Esophagus muscularis mucosa (tissue), 3 donors: Measurements from ENCODE around the gene HCN3.

Source experiments
- POLR2A ChIP-seq: fragments of 450-650 bp; IDR thresholded peaks from one replicate; pipeline ENCODE4 v1.6.1; 2017; ENCODE audit warnings: antibody characterized with exemption, moderate library complexity, mild to moderate bottlenecking, low read depth
- POLR2AphosphoS5 ChIP-seq, 2 donors: sonication (generic); formaldehyde crosslinking; IDR thresholded peaks; one replicate each; pipeline ENCODE4 v1.6.1; 2017; ENCODE audit warnings: antibody characterized with exemption in 2 of 2
- TF ChIP-seq, protein P1 (sequence below), 3 experiments: fragments of 200-600 bp in 2 of 3; fragments of 450-650 bp in 1 of 3; sonication (generic) in 2 of 3; IDR thresholded peaks; one replicate each; pipeline ENCODE4 v1.5.1; 2017 to 2019; ENCODE audit warnings: antibody characterized with exemption in 3 of 3, mild to moderate bottlenecking in 2 of 3, moderate library complexity in 1 of 3

DNA sequence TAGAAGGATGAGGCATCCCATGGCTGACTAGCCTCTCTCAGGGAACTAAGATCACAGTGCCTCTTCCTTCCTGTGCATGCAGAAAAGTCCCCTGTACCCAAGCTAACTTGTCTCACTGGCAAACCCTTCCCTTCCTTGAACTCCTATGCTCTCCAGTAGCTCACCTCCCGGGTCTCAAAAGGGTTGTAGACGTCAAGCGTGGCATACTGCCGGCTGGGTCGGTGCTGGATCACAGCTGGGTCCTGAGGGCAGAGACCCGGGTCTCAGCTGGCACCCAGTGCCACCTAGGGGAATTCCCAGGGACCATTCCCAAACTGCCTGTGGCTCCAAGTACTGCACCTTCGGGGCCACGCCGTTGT lies 15.8 kb upstream of the HCN3 start:
- TF ChIP-seq POLR2AphosphoS5 (IDR thresholded peaks at IDR 0.05) (no peak), POLR2A (no peak)
- TF ChIP-seq, protein P1, sequence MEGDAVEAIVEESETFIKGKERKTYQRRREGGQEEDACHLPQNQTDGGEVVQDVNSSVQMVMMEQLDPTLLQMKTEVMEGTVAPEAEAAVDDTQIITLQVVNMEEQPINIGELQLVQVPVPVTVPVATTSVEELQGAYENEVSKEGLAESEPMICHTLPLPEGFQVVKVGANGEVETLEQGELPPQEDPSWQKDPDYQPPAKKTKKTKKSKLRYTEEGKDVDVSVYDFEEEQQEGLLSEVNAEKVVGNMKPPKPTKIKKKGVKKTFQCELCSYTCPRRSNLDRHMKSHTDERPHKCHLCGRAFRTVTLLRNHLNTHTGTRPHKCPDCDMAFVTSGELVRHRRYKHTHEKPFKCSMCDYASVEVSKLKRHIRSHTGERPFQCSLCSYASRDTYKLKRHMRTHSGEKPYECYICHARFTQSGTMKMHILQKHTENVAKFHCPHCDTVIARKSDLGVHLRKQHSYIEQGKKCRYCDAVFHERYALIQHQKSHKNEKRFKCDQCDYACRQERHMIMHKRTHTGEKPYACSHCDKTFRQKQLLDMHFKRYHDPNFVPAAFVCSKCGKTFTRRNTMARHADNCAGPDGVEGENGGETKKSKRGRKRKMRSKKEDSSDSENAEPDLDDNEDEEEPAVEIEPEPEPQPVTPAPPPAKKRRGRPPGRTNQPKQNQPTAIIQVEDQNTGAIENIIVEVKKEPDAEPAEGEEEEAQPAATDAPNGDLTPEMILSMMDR (IDR thresholded peaks at IDR 0.05) = no peak
